T47D (cell line): ENCODE measurements around the gene SND1.

Source experiments
- DNase-seq, 2 experiments: peaks; one replicate each; pipeline versions ENCODE4 v3.0.0 to v3.0.0-alpha.2; 2011 to 2012; ENCODE audit warnings: low read depth in 1 of 2, low spot score in 1 of 2
- JUND ChIP-seq: IDR thresholded peaks from 2 replicates; pipeline ENCODE4 v1.6.1; 2012; ENCODE audit warnings: low read depth
- in situ Hi-C: cut with HindIII; loops from 2 replicates; pipeline ENCODE4 v1.10.0; 2016; ENCODE audit warnings: low sequenced_read_pairs, low pct_unique_long_range_greater_than_20kb

The SND1 gene

DNA sequence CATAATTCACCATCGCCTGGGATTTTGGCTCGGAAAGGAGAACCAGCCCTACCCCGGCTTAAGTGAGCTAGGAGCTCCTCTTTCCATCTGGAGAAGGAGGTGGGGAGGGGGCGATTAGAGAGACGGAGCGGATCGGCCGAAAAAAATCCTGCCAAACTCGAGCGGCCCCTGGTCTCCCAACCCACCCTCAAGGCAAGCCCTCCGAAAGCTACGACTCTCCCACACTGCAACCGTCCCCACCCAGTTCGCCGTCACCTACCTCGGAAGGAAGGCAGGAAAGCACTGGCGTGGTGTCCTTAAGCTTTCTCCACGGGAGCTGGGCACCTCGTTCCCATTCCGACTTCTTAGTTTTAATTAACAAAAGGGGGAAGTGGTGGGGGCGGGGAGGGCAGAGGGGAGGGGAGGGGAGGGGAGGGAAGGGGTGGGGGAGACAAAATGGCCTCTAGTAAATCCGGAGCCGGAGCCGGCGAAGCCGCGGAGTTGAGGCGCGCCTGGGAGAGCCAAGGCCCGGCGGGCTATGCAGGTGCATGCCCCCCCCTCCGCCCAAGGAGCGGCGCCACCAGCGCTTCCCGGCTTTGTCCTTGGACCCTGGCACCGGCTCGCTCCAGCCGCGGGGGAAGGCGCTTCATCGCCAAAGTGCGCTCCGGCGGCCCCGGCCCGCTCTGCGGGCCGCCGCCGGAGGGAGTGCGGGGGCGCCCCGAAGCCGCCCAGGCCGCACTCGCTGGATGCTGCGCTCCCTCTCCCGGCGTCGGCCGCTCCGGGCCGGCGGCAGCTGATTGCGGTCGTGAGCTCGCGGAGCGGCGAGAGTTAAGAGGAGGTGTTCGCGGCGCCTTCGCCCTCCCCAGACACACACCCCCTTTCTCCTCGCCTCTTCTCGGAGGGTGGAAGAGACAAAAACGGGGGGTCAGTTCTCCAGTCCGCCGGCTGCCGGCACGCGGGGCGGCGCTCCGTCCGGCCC is 378.9 kb downstream of the SND1 start, which contains the start of gene LRRC4:
LRRC4 (minus strand) TSS at position 784 of the 958 bp plus-strand sequence. CDS start 797 bp downstream, outside the sequence.
- DNase-seq, result no peak
- no peak for TF ChIP-seq JUND
- in situ Hi-C loops, result no loop called here

GRCh38 chr7:128031901-128032604 is 380.1 kb downstream of the SND1 start:
- TF ChIP-seq JUND, result no peak
- in situ Hi-C loops, result no loop called here
- no peak for DNase-seq

GRCh38 chr7:128032605-128033235 is 380.7 kb downstream of the SND1 start:
- no peak for DNase-seq
- in situ Hi-C loops, result no loop called here
- no peak for TF ChIP-seq JUND

- DNase-seq, result no peak
- in situ Hi-C loops, result no loop called here
- no peak for TF ChIP-seq JUND
Observed at GRCh38 chr7:128033246-128033645, 381.3 kb downstream of the SND1 start.

GRCh38 chr7:128034825-128035224 is 382.8 kb downstream of the SND1 start:
- in situ Hi-C loops, result no loop called here
- no peak for DNase-seq
- TF ChIP-seq JUND, result no peak

- in situ Hi-C loops, result no loop called here
- TF ChIP-seq JUND, result no peak
- DNase-seq, result peak in 1 of 2 experiments; percentile 27
Observed at GRCh38 chr7:128035712-128036111, 383.7 kb downstream of the SND1 start.

- no peak for DNase-seq
- TF ChIP-seq JUND, result no peak
- in situ Hi-C loops, result no loop called here
Observed at GRCh38 chr7:128036226-128036940, 384.4 kb downstream of the SND1 start.

DNA sequence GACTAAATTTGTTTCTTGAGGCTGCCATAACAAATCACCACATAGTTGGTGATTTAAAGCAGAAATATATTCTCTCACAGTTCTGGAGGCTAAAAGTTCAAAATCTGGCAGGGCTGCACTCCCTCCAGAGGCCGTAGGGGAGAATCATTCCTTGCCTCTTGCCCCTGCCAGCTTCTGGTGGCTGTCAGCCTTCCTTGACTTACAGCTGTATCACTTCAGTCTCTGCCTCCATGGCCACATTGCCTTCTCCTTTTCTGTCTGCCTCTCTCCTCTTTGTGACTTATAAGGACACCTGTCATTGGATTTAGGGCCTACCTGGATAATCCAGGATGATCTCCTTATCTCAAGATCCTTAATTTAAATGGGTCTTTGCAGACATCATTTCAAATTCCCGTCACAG is 385.1 kb downstream of the SND1 start:
- no peak for TF ChIP-seq JUND
- DNase-seq, result no peak
- in situ Hi-C loops, result no loop called here

DNA sequence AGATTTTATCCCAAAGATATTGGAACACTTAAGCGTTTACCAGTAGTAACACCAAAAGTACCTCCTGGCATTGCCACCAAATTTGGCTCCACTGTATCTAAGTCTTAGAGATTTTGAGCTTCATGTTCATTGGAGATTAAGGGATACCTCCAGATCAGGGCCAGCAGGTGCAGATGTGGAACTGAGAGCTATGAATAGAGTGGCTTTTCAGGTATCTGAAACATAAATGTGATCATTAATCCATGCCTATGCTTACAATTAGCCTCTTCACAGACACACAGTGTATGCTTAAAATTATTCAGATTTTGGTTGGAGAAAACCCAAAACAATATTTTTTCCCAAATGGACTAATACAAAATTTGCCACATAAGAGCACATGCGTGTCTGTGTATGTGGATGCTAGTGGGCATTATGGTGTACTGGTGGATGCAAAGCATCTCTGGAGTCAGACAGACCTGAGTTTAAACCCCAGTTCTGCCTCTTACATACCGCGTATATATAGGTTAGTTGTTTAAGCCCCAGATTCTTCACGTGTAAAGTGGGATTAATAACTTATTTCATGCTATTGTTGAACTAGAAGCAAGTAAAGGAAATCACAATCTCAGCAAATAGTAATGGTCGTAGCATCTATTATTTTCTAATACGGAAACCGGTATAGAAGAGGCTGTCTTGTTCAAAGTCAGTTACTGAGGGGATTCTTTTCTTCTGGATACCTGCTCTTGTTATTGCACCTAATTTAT is 386.1 kb downstream of the SND1 start:
- DNase-seq, result no peak
- no peak for TF ChIP-seq JUND
- in situ Hi-C loops, result no loop called here

DNA sequence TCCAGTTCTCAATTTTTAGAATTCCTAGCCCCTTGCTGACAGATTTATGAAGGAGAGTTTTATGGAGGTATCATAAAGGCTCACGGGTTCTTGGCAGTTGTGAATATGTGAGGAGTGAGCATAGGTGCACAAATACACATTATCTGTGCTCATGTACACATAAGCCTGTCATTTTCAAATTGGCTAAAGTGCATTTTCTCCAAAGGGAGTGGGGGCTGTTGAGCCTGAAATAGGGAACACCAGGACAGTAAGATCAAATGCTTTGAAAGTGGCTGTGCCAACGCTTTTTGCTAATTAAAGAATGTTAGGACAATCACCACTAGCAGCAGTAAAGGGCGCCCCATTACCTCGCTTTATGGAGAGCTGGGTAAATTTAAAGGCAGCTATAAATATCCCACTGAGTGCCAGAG is 387.6 kb downstream of the SND1 start:
- no peak for TF ChIP-seq JUND
- in situ Hi-C loops, result no loop called here
- DNase-seq, result no peak

- in situ Hi-C loops, result no loop called here
- DNase-seq, result no peak
Observed at GRCh38 chr7:128040205-128040604, 388.2 kb downstream of the SND1 start.

DNA sequence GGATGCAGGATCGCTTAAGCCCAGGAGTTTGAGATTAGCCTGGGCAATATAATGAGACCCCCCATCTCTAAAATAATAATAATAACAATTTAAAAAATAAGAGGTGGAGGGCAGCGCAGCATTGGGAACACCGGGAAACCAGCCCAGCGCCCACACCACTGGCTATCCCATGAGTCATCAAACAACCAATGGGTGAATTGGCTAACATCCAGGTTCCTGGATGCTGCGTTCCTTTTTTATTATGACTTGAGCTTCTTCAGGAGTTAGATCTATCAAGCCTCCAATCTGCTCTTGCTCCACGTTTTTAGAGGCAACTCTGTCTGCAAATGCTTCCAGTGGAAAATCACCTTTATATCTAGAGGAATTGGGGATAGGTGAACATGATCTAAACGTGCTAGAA is 389.2 kb downstream of the SND1 start:
- no peak for TF ChIP-seq JUND
- DNase-seq, result no peak
- in situ Hi-C loops, result no loop called here

More at GRCh38 chr7:128040205-128040604, 388.2 kb downstream of the SND1 start:
- TF ChIP-seq JUND, result no peak
